Endothelial cell of umbilical vein (primary cell): ENCODE results near the gene VWA7. TPM values are rescaled to one million over a fixed set of nuclear protein-coding genes. Genes with fewer than 3 reads are reported as not detected.

Experiments used
- BruUV-seq: library from RNA; stranded (reverse); fragments of 400-500 nt; replicated peaks from 2 replicates; lab custom pipeline; 2021; lab: Mats Ljungman, UMichigan
- CTCF ChIA-PET: fragments of 300-600, 350-600 bp; sonication (Branson Sonifier 250); formaldehyde crosslinking; loops from one replicate; lab custom pipeline; 2021; ENCODE audit warnings: antibody characterized with exemption, inconsistent platforms; lab: Charles Lee
- POLR2A ChIA-PET: fragments of 300-600, 350-600 bp; sonication (Branson Sonifier 250); formaldehyde crosslinking; loops from one replicate; lab custom pipeline; 2021; ENCODE audit warnings: antibody characterized with exemption, inconsistent platforms; lab: Charles Lee
- DNase-seq: peaks from one replicate; pipeline ENCODE4 v3.0.0-alpha.2; 2011; ENCODE audit warnings: low read depth, low spot score
- FAIRE-seq: peaks from 2 replicates; lab custom pipeline; 2011; peaks lifted over from hg19 to GRCh38; lab: Jason Lieb, UNC
- H2AFZ ChIP-seq: 2 replicates; pipeline ENCODE4 v1.6.0; 2012; ENCODE audit warnings: low read depth, low read length, control low read depth, inconsistent platforms
- H3K27ac ChIP-seq: 2 replicates; pipeline ENCODE4 v1.5.1; 2011; ENCODE audit warnings: low read depth, mild to moderate bottlenecking, control low read depth, low read length, moderate library complexity; ENCODE audit not compliant: insufficient read depth
- H3K27me3 ChIP-seq, 2 experiments: 2 replicates each; pipeline versions ENCODE4 v1.6.0 to v1.6.1; 2011; ENCODE audit warnings: low read length in 2 of 2, mixed read lengths in 1 of 2; ENCODE audit not compliant: control insufficient read depth in 2 of 2, insufficient read depth in 2 of 2
- H3K36me3 ChIP-seq, 2 experiments: 2 replicates in 1 of 2; 3 replicates in 1 of 2; pipeline ENCODE4 v1.5.1; 2011; ENCODE audit warnings: low read length in 2 of 2, mild to moderate bottlenecking in 1 of 2, moderate library complexity in 1 of 2; ENCODE audit not compliant: control insufficient read depth in 2 of 2, insufficient read depth in 2 of 2; ENCODE audit errors: extremely low read depth in 1 of 2
- H3K4me1 ChIP-seq: 3 replicates; pipeline ENCODE4 v1.5.1; 2011; ENCODE audit warnings: mild to moderate bottlenecking, low read length; ENCODE audit not compliant: control insufficient read depth, insufficient read depth; ENCODE audit errors: extremely low read depth
- H3K4me2 ChIP-seq: 2 replicates; pipeline ENCODE4 v1.6.1; 2011; ENCODE audit warnings: low read length, control low read depth, mixed read lengths; ENCODE audit not compliant: insufficient read depth
- H3K4me3 ChIP-seq, 3 experiments: fragments of 200-600 bp in 1 of 3; sonication (generic), shearing (Covaris generic) in 1 of 3; replicated peaks in 1 of 3; 2 replicates each; pipeline ENCODE4 v1.5.1; 2011 to 2016; ENCODE audit warnings: control low read depth in 3 of 3, low read length in 3 of 3, mild to moderate bottlenecking in 2 of 3, inconsistent platforms in 1 of 3, low read depth in 1 of 3, moderate library complexity in 1 of 3; ENCODE audit not compliant: insufficient read depth in 1 of 3
- H3K79me2 ChIP-seq: 2 replicates; pipeline ENCODE4 v1.6.0; 2012; ENCODE audit warnings: low read length, inconsistent platforms; ENCODE audit not compliant: control insufficient read depth, insufficient read depth
- H3K9ac ChIP-seq: replicated peaks from 2 replicates; pipeline ENCODE3; 2011; ENCODE audit warnings: low read length, control low read depth; ENCODE audit not compliant: insufficient read depth; ENCODE audit errors: extremely low read depth
- H3K9me1 ChIP-seq: replicated peaks from 3 replicates; pipeline ENCODE4 v1.6.0; 2011; ENCODE audit warnings: mild to moderate bottlenecking, low read length; ENCODE audit not compliant: control insufficient read depth, insufficient read depth; ENCODE audit errors: extremely low read depth
- H3K9me3 ChIP-seq: replicated peaks from 2 replicates; pipeline ENCODE4 v1.5.1; 2012; ENCODE audit warnings: low read length, inconsistent platforms; ENCODE audit not compliant: control insufficient read depth, insufficient read depth
- H4K20me1 ChIP-seq: replicated peaks from 2 replicates; pipeline ENCODE3; 2011; ENCODE audit warnings: mild to moderate bottlenecking, low read length; ENCODE audit not compliant: control insufficient read depth, insufficient read depth; ENCODE audit errors: extremely low read depth
- EZH2 ChIP-seq: IDR thresholded peaks from 2 replicates; pipeline ENCODE4 v1.6.1; 2012; ENCODE audit warnings: borderline replicate concordance, low read depth, mild to moderate bottlenecking, moderate library complexity, low read length, inconsistent platforms; ENCODE audit not compliant: severe bottlenecking
- FOS ChIP-seq: IDR thresholded peaks from 2 replicates; pipeline ENCODE4 v1.6.1; 2011; ENCODE audit warnings: mild to moderate bottlenecking, low read length, moderate library complexity, borderline replicate concordance; ENCODE audit not compliant: insufficient read depth
- GATA2 ChIP-seq: IDR thresholded peaks from 2 replicates; pipeline ENCODE4 v1.7.0; 2011; ENCODE audit warnings: low read depth, mild to moderate bottlenecking, moderate library complexity, mixed read lengths, low read length; ENCODE audit not compliant: insufficient read length, insufficient read depth
- JUN ChIP-seq: IDR thresholded peaks from 2 replicates; pipeline ENCODE4 v1.6.1; 2011; ENCODE audit warnings: borderline replicate concordance, low read depth; ENCODE audit not compliant: insufficient read length, insufficient read depth
- MAX ChIP-seq: IDR thresholded peaks from 2 replicates; pipeline ENCODE4 v1.6.1; 2011; ENCODE audit not compliant: insufficient read depth, insufficient read length
- MYC ChIP-seq: IDR thresholded peaks from one replicate; pipeline ENCODE4 v1.6.1; 2011; ENCODE audit warnings: mild to moderate bottlenecking, low read depth, low read length
- POLR2A ChIP-seq: IDR thresholded peaks from 2 replicates; pipeline ENCODE4 v1.6.1; 2012; ENCODE audit warnings: low read depth, mild to moderate bottlenecking, control low read depth, low read length
- POLR2AphosphoS5 ChIP-seq: IDR thresholded peaks from 2 replicates; pipeline ENCODE4 v1.6.1; 2012; ENCODE audit warnings: low read depth, mild to moderate bottlenecking, control low read depth, low read length, moderate library complexity; ENCODE audit not compliant: insufficient read depth
- dilution Hi-C: fragments of 300-500 bp; cut with MboI; formaldehyde crosslinking; loops from one replicate; pipeline ENCODE4 v1.15.0; 2019; ENCODE audit warnings: low sequenced_read_pairs; ENCODE audit not compliant: extremely low pct_ligation_motif_present
- intact Hi-C: fragments of 100-400 bp; cut with micrococcal nuclease; formaldehyde crosslinking; loops from one replicate; pipeline ENCODE4 v1.10.0; 2022
- polyA plus RNA-seq, 4 experiments: library from polyadenylated mRNA; depleted of rRNA in 3 of 4; stranded (reverse) in 3 of 4; unstranded in 1 of 4; fragments of >200 nt; gene quantifications; 2 replicates each; pipeline versions ENCODE4 v1.2.1 to v1.2.3, GENCODE V29; 2011 to 2012; ENCODE audit warnings: missing spikeins in 1 of 4
- total RNA-seq: library from RNA; stranded (reverse); gene quantifications from 2 replicates; pipeline ENCODE4 v1.2.3, GENCODE V29; 2021
- TF ChIP-seq, protein P1 (sequence below), 2 donors: IDR thresholded peaks; 1 replicate in 1 of 2; 2 replicates in 1 of 2; pipeline ENCODE4 v1.5.1; 2011; ENCODE audit warnings: low read length in 2 of 2, mild to moderate bottlenecking in 2 of 2, moderate library complexity in 2 of 2, control low read depth in 1 of 2, inconsistent platforms in 1 of 2, low read depth in 1 of 2; ENCODE audit not compliant: insufficient read depth in 1 of 2; ENCODE audit errors: extremely low read depth in 1 of 2

The VWA7 gene
- total and polyA plus RNA-seq, 2 donors (not counting 3 experiments of a cell fraction or from before 2014, with no cell fraction given), result 0.11 to 0.51 TPM

DNA sequence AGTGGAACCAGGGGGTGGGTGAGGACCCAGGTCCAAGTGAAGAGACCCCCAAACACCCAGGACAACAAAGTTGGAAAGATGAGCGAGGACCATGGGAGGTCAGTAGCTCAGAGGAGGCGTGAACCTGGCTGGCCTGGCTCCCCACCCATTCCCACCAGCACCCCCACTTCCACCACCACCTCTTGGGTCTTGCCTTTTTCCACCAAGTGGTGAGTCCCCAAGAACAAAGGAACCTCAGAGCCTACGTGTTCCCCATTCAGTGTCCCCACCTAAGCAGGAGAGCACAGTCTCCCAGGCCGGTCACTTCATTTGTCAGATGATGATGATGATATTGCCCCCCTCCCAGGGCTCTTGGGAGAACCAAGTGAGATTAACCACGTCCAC lies 531 bp upstream of the VWA7 start:
- H3K27ac ChIP-seq, result no peak overlapping the region
- no peak overlapping the region for H3K4me2 ChIP-seq
- ChIA-PET CTCF (interaction anchor here (0.7 to 2.0 kb wide), 7 partner anchors 8 to 54 kb away, joined by 3 to 10 read pairs (median 4); partner anchors contain the start of genes HSPA1A and HSPA1L), POLR2A (interaction anchor here (0.8 kb wide), 1 partner anchor 50 kb away, joined by 3 read pairs; the partner anchor contains the start of gene HSPA1B)
- H3K79me2 ChIP-seq, result no peaks in the 10 kb centered on the region
- DNase-seq (no peak), FAIRE-seq (no peak)
- BruUV-seq, result no TSS peak
- H3K4me3 ChIP-seq, result no peak overlapping the region
- peaks cover 3 to 31% of the 10 kb centered on the region in 2 experiments for H3K36me3 ChIP-seq
- H2AFZ ChIP-seq, result no peak overlapping the region
- H3K9me1 ChIP-seq, result no peaks in the 10 kb centered on the region
- no peaks in the 10 kb centered on the region for H3K27me3 ChIP-seq
- no peak for TF ChIP-seq FOS
- TF ChIP-seq EZH2, result no peak
- TF ChIP-seq, protein P1, sequence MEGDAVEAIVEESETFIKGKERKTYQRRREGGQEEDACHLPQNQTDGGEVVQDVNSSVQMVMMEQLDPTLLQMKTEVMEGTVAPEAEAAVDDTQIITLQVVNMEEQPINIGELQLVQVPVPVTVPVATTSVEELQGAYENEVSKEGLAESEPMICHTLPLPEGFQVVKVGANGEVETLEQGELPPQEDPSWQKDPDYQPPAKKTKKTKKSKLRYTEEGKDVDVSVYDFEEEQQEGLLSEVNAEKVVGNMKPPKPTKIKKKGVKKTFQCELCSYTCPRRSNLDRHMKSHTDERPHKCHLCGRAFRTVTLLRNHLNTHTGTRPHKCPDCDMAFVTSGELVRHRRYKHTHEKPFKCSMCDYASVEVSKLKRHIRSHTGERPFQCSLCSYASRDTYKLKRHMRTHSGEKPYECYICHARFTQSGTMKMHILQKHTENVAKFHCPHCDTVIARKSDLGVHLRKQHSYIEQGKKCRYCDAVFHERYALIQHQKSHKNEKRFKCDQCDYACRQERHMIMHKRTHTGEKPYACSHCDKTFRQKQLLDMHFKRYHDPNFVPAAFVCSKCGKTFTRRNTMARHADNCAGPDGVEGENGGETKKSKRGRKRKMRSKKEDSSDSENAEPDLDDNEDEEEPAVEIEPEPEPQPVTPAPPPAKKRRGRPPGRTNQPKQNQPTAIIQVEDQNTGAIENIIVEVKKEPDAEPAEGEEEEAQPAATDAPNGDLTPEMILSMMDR (IDR thresholded peaks at IDR 0.05; ENCODE audit: extremely low read depth in 1 of 2, insufficient read depth in 1 of 2, low read depth in 1 of 2, low read length in 2 of 2), result no peak
- no peak for TF ChIP-seq POLR2A
- intact Hi-C loops, result no loop called here
- no peak overlapping the region for H3K9ac ChIP-seq
- H4K20me1 ChIP-seq, result no peaks in the 10 kb centered on the region
- no peaks in the 10 kb centered on the region for H3K9me3 ChIP-seq
- dilution Hi-C loops, result no loop called here
- peaks cover 4% of the 10 kb centered on the region for H3K4me1 ChIP-seq

- no peak overlapping the region for H3K4me2 ChIP-seq
- dilution Hi-C loops (no loop called here), intact Hi-C loops (no loop called here)
- no peak overlapping the region for H3K27ac ChIP-seq
- DNase-seq (no peak), FAIRE-seq (no peak)
- H3K36me3 ChIP-seq, result peaks cover 0 to 22% of the 10 kb centered on the region in 2 experiments
- POLR2A ChIA-PET, result no interaction called here
- H3K4me3 ChIP-seq, result no peak overlapping the region
- no peaks in the 10 kb centered on the region for H3K79me2 ChIP-seq
- no peaks in the 10 kb centered on the region for H3K27me3 ChIP-seq
- H3K4me1 ChIP-seq, result peaks cover 4% of the 10 kb centered on the region
- H3K9me3 ChIP-seq, result no peaks in the 10 kb centered on the region
- no TSS peak for BruUV-seq
- no peak overlapping the region for H2AFZ ChIP-seq
- no peaks in the 10 kb centered on the region for H3K9me1 ChIP-seq
- no peak for TF ChIP-seq MYC
- no peak for TF ChIP-seq GATA2
- TF ChIP-seq MAX, result no peak
- TF ChIP-seq JUN, result no peak
- TF ChIP-seq FOS, result no peak
- no peak for TF ChIP-seq POLR2A
- TF ChIP-seq, protein P1 (IDR thresholded peaks at IDR 0.05; ENCODE audit: extremely low read depth in 1 of 2, insufficient read depth in 1 of 2, low read depth in 1 of 2, low read length in 2 of 2), result no peak
- TF ChIP-seq EZH2, result no peak
- TF ChIP-seq POLR2AphosphoS5, result no peak
- H4K20me1 ChIP-seq, result no peaks in the 10 kb centered on the region
- CTCF ChIA-PET, result interaction anchor here (1.4 to 2.0 kb wide), 3 partner anchors 15 to 29 kb away, joined by 3 to 10 read pairs (median 4); no protein-coding TSS in a partner anchor
- no peak overlapping the region for H3K9ac ChIP-seq
Measured at GRCh38 chr6:31776485-31776988, 591 bp downstream of the VWA7 start.
